Measurements from ENCODE around the gene MGAT4A.
"Not testable (repeated sequence)": the region's sequence is repeated elsewhere in the genome, so short reads cannot be mapped to it uniquely, and the experiment has no call there.

The MGAT4A gene

DNA sequence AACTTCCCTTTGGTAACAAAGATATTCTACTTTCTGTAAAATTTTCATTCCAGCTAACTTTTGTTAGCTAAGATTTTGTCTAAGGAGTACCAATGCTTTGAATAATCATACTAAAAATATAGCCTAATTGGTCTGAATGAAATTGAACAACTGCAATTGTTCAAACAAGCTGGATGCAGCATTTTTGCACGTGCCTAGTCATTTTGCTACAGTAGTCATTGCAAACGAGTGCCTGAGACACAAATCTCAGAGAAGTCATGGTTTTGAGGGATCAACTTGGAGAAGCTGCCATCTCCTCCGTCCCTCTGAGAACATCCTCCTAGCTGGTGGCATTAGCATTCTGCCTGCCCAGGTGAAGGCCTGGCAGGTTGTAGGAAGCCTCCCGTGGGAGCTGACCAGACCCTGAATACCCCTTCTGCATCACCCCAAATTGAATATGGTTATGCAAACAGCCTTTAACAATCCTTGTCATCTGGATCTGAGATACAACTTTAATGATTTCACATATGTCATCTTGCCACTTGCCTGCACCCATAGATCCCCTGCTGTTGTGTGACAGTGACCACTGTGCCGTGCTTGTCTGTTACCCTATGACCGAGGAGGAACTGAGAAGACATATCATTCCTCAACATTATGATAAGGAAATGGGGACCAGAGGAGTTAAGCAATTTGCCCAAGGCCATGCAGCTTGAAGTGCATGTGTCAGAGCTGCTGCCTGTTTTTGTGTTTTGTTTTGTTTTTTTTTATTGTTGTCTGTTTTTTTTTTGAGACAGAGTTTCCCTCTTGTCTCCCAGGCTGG lies 29.1 kb upstream of the MGAT4A start:
- no peak for DNase-seq (ENCODE audit: low read depth in 3 of 3)

DNA sequence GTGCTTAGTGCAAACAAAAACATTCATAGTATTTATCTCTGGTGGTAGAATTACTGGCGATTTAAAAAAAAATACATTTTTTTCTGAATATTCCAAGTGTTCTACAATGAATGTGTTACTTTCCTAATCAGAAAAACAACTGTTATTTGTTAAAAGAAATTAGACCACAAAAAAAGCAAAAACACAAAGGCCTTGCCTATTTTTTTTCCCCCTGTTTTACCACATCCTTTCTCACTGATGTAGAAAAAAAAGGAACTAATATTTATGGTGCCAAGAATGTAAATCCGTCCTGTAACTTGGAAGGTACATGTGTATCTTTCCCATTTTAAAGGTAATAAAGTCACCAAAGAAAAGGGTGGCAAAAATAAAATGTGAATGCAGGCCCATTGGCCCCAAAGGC lies 28.4 kb upstream of the MGAT4A start:
- no peak for DNase-seq (ENCODE audit: low read depth in 3 of 3)

DNA sequence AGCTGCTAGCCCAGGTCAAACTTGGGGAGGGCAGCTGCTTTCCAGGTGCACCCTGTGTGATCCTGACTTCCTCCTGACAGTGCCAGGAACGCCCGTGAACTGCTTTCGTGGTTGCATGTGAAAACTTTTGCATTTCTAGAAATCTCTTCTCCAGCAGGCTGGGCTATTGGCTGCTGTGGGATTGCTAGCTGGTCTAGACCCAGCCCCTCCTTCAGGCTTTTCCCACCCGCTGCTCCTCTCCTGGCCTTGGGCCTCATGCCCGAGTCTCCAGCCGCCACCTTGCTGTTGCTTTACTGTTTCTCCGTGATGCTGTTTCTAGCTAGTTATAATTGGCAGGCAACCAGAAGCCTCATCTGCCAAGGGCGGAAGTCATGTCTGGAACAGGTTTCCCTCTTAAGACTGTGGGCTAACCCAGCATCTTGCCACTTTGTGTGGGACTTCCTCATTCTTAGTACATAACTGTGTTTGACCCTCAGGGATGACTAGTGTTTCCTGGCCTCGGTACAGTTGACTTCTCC lies 27.0 kb upstream of the MGAT4A start:
- no peak for DNase-seq (ENCODE audit: low read depth in 3 of 3)

DNA sequence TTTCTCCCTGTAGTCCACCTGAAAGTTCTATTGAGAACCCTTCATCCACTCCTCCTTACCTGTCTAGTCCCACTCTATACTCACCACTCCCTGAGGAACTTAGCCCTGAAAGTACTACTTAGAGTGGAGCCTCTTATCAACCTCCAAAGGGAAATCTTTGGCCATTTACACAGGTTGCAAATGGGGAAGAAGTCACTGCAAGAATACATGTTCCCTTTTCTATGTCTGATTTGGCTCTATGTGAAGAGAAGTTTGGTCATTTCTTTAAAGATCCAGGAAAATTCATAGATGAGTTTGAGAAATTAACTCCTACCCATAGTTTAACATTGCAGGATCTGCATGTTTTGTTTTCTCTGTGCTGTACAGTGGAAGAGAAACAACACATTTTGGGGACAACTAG lies 22.9 kb upstream of the MGAT4A start:
- no peak for DNase-seq (ENCODE audit: low read depth in 3 of 3)

DNA sequence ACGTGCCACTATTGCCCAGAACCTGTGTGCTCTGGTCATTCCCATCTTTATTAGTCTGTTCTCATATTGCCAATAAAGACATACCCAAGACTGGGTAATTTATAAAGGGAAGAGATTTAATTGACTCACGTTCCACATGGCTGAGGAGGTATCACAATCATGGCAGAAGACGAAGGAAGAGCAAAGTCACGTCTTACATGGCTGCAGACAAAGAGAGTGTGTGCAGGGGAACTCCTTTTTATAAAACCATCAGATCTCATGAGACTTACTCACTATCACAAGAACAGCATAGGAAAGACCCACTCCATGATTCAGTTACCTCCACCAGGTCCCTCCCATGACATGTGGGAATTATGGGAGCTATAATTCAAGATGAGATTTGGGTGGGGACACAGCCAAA lies 21.8 kb upstream of the MGAT4A start:
- not testable (repeated sequence) for DNase-seq (ENCODE audit: low read depth in 3 of 3)

DNA sequence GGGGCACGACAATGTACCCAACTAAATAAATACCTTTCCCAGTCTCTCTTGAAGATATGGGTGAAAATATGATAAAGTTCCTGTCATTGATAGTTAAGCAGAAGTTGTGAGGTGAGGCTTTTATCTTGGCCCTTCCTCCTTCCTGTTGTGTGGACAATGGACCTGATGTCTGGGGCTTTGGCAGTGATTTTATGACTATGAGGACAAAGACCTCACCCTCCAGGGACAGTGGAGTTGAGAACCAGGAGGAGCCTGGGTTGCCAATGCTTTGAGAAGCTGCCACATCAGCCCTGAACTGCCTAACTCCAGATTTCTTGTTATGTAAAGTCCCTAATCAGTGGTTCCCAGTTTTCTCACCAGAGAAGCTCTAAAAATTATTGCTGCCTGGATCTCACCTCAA lies 20.8 kb upstream of the MGAT4A start:
- DNase-seq (ENCODE audit: low read depth in 3 of 3): no peak

DNA sequence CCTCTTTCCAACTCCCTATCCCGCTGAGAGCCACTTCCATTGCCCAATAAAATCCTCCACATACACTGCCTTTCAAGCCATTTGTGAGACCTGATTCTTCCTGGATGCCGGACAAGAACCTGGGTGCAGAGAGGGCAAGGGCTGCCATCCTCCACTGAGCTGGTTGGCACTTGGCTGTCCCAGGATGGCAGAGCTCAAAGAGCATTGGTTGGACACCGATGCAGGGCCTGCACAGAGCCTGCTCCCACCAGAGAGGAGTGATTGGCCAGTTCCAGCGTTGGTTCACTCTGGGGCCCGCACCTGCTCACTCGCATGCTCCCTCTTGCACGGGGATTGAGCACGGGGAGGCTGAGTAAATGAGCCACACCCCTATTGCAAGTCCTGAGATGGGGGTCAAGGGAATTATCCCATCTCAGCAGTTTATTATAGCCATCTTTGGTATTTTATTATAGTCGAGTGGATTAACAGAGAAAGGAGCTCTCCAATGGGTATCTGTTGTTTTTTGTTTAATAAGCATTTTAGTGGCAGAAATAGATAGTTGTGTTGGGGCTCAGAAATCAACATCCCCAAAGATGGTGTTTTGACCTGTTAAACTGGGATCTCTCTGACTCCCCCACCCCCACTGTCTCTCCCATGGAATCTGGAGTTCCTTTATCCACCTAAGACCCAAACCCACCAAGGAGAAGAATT lies 19.8 kb upstream of the MGAT4A start:
- no peak for DNase-seq (ENCODE audit: low read depth in 3 of 3)

DNA sequence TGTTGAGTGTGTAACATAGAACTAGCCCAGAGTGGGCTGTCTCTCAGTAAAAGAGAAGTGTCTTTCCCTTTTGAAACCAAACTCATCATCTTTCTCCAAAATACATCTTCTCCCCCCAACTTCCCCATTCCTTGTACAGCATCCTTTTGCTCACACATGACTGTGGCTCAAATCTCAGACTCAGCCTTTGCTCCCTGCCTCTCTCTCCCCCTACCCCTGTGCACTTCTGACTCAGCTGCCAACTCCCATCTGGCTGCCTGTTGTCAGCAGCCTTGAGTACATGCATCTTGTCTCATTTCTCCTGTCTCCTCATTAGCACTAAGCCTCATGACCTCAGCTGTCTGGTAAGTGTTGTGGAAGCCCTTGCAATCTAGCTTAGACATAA lies 18.1 kb upstream of the MGAT4A start:
- no peak for DNase-seq (ENCODE audit: low read depth in 3 of 3)

DNA sequence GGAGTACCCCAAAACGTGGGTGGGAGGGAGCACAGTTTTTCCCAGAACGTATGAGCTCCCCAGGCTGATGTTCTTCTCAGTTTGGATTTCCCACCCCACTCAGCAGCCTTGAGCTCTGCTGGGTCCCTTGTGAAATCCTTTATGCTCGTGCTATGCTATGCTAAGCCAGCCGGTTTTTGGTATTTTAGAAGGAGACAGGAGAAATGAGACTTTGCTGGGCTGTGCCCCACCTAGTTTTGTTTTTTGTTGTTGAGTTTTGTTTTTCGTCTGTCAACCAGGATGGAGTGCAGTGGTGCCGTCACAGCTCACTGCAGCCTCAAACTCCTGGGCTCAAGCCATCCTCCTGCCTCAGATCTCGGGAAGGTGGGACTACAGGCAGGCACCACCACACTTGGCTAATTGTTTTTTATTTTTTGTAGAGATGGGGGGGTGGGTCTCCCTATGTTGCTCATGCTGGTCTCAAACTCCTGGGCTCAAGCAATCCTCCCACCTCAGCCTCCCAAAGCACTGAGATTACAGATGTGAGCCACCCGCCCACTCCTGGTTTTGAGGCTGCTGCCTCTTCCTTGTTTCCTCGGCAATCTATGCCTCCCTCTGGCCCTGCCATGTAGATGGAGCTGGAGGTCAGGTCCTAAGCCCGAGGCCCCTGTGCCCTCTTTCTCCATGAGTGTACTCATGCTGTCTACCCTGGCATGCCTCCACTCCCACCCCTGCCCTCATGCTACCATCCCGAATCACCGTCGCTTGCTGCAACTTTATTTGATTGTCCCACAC lies 17.5 kb upstream of the MGAT4A start:
- DNase-seq (ENCODE audit: low read depth in 3 of 3): no peak

DNA sequence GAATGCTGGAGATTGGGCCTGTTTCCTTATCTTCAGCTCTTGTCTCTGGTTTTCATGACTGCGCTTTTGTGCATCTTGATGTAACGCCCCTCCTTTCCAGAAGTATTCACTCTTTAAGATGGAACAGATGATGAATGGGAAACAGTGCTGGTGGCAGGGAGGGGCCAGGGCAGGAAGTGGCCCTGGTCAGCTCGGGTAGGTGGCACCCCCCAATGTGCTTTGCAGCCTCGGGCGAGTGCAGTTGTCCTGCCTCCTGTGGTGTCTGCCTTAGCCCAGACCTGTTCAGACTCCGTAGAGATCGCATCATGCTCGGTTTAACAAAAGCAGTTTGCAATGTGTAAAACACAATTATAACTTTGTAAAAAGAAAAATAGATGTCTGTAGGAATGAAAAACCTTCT lies 17.0 kb upstream of the MGAT4A start:
- no peak for DNase-seq (ENCODE audit: low read depth in 3 of 3)

DNA sequence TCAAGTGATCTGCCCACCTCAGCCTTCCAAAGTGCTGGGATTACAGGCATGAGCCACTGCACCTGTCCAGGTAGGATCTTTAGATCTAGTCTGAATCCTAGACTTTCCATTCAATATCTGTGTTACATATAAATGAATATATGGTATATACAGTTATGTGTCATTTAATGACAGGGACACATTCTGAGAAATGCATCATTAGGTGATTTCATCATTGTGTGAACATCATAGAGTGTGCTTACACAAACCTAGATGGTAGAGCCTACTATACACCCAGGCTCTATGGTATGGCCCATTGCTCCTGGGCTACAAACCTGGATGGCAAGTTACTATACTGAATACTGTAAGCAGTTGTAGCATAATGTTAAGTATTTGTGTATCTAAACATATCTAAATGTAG lies 15.5 kb upstream of the MGAT4A start:
- no peak for DNase-seq (ENCODE audit: low read depth in 3 of 3)

DNA sequence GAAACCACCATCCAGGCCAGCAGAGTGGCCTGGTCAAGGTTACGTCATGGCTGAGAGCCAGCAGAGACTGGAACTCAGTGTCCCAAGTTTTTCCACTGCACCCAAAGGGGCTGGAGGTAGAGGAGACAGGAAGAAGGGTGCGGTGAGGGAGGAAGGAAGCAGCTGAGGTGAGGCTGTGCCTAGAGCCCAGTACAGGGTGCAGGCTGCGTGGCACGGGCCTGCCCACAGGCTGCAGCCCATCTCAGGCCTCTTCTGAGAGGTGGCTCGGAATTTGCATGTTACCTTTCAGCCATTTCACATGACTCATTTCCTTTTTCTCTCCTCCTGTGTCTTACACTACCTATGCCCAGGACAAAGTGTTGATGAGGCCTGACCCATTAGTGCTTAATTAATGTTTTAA lies 13.7 kb upstream of the MGAT4A start:
- no peak for DNase-seq (ENCODE audit: low read depth in 3 of 3)

DNA sequence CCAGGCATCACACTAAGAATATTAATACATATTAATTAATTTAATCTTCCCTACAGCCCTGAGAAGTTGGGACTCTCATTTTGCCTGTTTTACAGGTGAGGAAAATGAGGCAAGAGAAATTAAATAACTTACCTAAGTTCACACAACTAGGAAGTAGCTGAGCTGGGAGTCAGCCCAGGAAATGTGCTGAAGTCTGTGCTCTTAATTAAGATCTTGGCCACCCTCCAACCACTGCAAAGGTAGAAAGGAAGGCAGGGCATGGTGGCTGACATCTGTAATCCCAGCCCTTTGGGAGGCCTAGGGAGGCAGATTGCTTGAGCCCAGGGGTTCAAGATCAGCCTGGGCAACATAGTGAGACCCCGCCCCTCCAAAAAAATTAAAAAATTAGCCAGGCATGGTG lies 12.9 kb upstream of the MGAT4A start:
- no peak for DNase-seq (ENCODE audit: low read depth in 3 of 3)

DNA sequence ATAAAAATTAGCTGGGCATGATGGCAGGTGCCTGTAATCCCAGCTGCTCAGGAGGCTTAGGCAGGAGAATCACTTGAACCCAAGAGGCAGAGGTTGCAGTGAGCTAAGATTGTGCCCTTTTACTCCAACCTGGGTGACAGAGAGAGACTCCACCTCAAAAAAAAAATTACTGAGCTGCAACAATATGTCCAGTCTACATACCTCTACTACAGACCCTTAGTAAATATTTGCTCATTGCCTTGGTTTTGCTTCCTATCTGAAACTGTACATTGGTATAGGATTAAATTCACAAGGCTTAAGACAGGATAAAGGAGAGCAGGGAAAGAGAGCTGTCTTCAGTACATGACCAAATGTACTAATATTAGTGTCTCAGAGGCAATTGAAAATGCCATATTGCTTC lies 8.1 kb upstream of the MGAT4A start:
- no peak for DNase-seq (ENCODE audit: low read depth in 3 of 3)

DNA sequence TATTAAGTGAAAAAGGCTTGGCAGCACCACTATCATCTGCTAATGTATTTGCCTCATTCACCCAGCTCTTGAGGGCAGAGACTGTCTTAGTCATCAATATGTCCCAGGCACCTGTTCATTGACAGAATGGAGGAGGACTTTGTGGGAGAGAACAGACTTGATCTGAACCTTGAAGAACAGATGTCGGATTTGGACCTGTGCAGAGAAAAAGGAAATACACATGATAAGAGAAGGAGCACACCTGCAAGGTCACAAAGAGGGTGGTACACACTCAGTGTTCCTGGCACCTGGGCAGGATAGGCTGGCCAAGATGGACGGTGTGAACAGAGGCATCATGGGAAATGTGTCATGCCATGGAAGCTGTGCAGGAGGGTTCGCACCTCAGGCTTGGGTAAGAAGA lies 7.4 kb upstream of the MGAT4A start:
- DNase-seq (ENCODE audit: low read depth in 3 of 3): no peak

DNA sequence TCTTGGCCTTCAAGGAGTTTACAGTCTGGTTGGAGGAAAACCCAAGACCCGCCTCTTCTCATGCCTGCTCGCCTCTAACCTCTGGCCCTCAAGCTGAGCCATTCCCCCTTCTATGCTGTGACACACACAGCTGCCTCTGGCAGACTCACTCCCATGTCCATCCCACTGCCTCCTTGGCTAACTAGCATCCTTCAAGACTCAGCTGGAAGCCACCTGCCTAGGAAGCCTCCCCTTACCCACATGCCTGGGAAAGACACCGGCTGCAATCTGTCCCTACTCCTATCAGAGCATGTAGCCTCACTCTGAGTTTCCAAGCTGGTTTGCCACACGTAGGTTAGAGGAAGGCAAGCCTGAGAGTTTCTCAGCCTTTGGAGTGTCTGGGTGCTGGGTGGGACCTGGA lies 6.9 kb upstream of the MGAT4A start:
- DNase-seq (ENCODE audit: low read depth in 3 of 3): no peak

DNA sequence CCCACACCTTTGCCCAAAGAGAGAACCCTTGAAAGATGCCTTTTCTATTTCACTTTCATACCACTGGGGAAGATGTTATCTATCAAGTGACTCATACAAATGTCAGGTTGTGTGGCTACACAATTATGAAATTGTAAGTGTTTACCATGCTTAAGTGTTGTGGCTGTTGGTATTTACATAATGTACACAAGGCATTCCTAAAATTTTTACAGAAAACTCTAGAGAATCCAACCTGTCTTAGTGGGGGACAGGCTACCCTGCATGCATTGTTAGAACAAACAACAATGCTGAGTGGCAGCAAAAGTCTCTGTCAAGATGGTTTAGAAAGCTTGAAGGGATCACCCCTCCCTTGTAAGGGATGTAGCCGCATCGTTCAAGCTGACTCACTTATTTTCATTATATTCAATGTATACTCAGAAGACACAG lies 5.5 kb upstream of the MGAT4A start:
- no peak for DNase-seq (ENCODE audit: low read depth in 3 of 3)

DNA sequence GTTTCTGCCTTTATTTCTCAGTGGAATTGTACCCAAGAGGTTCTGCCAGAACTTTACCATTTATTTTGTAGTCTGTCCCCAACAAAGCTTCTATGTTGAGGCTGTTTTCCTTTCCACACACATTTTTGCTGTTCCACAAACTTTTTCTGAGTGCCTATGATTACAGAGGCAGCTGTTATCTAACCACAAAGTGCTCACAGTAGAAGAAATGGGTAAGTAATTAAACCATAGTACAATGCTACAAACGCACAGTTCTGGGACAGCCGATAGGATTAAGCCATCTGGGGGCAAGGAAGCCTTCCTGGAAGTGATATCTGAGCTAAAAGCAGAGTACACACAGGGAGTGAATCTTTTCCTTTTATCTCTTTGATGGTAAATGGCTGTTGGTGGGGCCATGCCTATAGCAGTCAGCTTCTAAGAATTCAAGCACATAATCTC lies 3.9 kb upstream of the MGAT4A start:
- DNase-seq (ENCODE audit: low read depth in 3 of 3): no peak

DNA sequence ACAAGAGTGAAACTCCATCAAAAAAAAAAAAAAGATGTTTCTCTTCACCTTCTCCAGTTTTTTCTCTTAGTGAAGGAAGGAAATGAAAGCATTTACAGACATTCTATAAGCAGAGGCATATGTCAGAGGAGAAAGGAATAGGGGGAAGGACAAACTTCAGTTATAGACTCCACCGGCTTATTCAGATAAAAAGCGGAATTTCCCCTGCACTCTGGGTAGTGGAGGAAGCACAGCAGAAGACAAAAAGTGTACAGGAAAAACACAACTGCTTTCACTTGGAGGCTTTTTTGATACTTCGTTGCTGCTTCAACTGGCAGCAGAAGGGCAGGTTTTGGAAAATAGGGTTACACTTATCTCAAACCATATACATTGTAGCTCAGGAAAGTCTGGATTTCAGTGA lies 3.2 kb upstream of the MGAT4A start:
- no peak for DNase-seq (ENCODE audit: low read depth in 3 of 3)

DNA sequence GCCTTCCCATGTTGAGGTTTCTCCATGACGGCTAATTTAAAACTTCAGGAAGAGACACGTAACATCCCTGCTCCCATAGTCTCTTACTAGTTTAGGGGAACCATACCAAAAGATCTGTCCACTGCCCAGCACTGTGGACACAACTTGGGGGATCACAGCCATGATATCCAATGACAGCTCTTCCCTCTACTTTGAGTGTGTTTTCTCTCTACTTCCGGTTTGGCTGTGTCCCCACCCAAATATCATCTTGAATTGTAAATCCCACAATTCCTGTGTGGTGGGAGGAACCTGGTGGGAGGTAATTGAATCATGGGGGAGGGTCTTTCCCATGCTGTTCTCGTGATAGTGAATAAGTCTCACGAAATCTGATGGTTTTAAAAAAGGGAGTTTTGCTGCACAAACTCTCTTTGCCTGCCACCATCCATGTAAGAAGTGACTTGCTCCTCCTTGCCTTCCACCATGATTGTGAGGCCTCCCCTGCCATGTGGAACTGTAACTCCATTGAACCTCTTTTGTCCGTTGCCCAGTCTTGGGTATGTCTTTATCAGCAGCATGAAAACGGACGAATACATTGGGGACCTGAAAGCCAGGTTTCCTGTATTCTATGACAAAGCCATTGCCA lies 1.6 kb upstream of the MGAT4A start:
- no peak for DNase-seq (ENCODE audit: low read depth in 3 of 3)

DNA sequence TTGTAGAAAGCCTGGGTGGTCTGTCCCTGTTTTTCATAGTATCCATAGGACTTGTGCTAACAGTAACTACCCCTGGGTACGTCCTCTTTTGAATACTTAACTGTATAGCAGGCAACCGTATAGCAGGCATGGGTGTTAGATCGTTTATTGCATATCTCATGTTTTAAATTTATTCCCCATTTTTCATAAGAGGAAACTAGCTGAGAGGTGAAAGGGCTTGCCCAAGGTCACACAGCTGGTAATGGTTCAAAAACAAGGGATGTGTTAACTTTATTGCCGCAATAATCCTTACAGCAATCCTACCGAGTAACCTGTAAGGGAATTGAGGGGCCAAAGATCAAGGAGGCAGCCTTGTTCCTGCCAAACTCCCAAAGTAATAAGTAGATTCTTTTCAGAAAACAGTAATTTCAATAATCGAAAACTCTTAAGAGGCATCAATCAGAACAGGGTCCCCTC lies 990 bp upstream of the MGAT4A start:
- DNase-seq (ENCODE audit: low read depth in 3 of 3): no peak

DNA sequence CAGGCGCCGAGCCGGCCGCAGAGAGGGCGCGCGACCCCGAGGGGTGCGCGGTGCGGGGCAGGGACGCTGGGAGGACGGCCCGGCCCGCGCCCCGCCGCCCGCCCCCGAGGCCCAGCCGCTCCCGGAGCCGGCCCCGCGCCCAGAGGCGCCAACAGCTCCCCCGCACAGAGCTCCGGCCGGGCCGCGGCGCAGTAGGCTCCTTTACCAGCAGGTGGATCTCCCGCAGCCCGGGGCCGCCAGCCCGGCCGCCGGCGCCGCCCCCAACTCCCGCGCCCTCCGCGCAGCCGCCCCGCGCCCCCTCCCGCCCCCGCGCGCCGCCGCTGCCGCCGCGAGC lies 258 bp downstream of the MGAT4A start:
- DNase-seq (ENCODE audit: low read depth in 3 of 3): peak; percentile 32 to 53 (median 34)
